OCI-LY3 (cell line): ENCODE data around the gene UNC80.

ENCODE experiments used
- H2AFZ ChIP-seq: fragments of 200-600, 300-600 bp; shearing (Covaris generic); 2 replicates; pipeline ENCODE4 v1.6.0; 2014; ENCODE audit warnings: antibody characterized with exemption, low read depth, low read length
- H3K27ac ChIP-seq: fragments of 200-600, 300-600 bp; sonication (generic); 2 replicates; pipeline ENCODE4 v1.5.1; 2014; ENCODE audit warnings: mild to moderate bottlenecking, low read length, moderate library complexity, mixed read lengths
- H3K27me3 ChIP-seq: fragments of 200-600, 300-600 bp; sonication (generic); 2 replicates; pipeline ENCODE4 v1.6.1; 2014; ENCODE audit warnings: low read depth, low read length, mixed read lengths
- H3K36me3 ChIP-seq: fragments of 200-600, 300-600 bp; sonication (generic); replicated peaks from 2 replicates; pipeline ENCODE3; 2014; ENCODE audit warnings: low read depth, low read length, mixed read lengths
- H3K4me1 ChIP-seq: fragments of 300-600, 200-600 bp; sonication (generic); 2 replicates; pipeline ENCODE4 v1.6.1; 2014; ENCODE audit warnings: low read length, mixed read lengths
- H3K4me2 ChIP-seq: fragments of 200-600, 300-600 bp; sonication (generic); 2 replicates; pipeline ENCODE4 v1.6.1; 2014; ENCODE audit warnings: low read length, mixed read lengths
- H3K4me3 ChIP-seq: fragments of 300-600, 200-600 bp; sonication (generic); 2 replicates; pipeline ENCODE4 v1.5.1; 2014; ENCODE audit warnings: antibody characterized with exemption, mild to moderate bottlenecking, low read length, moderate library complexity
- H3K79me2 ChIP-seq: fragments of 300-600, 200-600 bp; shearing (Covaris generic); 2 replicates; pipeline ENCODE4 v1.6.1; 2014; ENCODE audit warnings: mild to moderate bottlenecking, low read length, mixed read lengths
- H3K9ac ChIP-seq: fragments of 300-600, 200-600 bp; shearing (Covaris generic); 2 replicates; pipeline ENCODE4 v1.6.0; 2014; ENCODE audit warnings: mild to moderate bottlenecking, low read length, moderate library complexity
- H3K9me3 ChIP-seq: fragments of 200-600, 300-600 bp; shearing (Covaris generic); 2 replicates; pipeline ENCODE4 v1.6.1; 2014; ENCODE audit warnings: low read length, mixed read lengths; ENCODE audit not compliant: insufficient read depth
- H4K20me1 ChIP-seq: fragments of 200-600, 300-600 bp; sonication (generic); 2 replicates; pipeline ENCODE4 v1.6.1; 2016; ENCODE audit warnings: low read length, mixed read lengths; ENCODE audit not compliant: insufficient read depth
- CTCF ChIP-seq: fragments of 200-600, 300-600 bp; sonication (generic); IDR thresholded peaks from 2 replicates; pipeline ENCODE4 v1.5.1; 2014; ENCODE audit warnings: antibody characterized with exemption, low read length, low read depth
- EZH2phosphoT487 ChIP-seq: fragments of 200-600 bp; shearing (Covaris generic); IDR thresholded peaks from 2 replicates; pipeline ENCODE4 v1.6.1; 2018; ENCODE audit warnings: antibody characterized with exemption, mixed run types, low read depth

UNC80 gene

GRCh38 chr2:209911486-209911885, 139.9 kb downstream of the UNC80 start:
- Histone ChIP-seq H3K9ac (no peak overlapping the region), H3K4me2 (no peak overlapping the region), H4K20me1 (no peaks in the 10 kb centered on the region), H3K27ac (no peak overlapping the region), H3K27me3 (no peaks in the 10 kb centered on the region), H3K4me1 (no peaks in the 10 kb centered on the region), H3K9me3 (no peaks in the 10 kb centered on the region), H3K4me3 (no peak overlapping the region), H3K79me2 (no peaks in the 10 kb centered on the region), H2AFZ (no peak overlapping the region), H3K36me3 (no peaks in the 10 kb centered on the region)
- no peak for TF ChIP-seq CTCF
- TF ChIP-seq EZH2phosphoT487, result no peak

DNA sequence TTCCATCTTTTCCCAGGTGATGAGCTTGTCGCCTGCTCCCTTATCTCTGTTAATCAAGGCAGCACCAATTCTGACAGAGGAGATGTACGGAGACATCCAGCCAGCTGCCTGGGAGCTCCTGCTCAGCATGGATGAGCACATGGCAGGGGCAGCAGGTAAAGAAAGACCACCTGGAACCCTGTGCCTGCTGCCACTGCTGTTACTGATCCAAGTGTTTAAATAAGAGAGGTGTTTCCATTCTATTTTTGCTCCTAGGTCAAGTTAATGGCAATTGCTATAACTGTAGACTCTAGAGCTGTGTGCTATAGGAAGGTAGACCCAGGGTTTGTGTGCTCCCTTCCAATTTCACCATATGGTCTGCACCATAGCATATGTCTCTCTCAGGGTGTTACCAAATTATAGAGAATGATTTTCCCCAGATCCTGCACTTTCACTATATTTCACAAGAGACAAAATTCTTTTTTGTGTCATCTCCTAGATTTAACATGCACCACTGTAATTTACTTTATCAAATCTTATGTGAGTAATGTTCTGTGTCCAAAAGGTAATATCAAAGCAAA, 142.2 kb downstream of the UNC80 start:
- no peaks in the 10 kb centered on the region for H3K27me3 ChIP-seq
- TF ChIP-seq CTCF, result no peak
- no peak for TF ChIP-seq EZH2phosphoT487
- no peaks in the 10 kb centered on the region for H3K4me1 ChIP-seq
- no peaks in the 10 kb centered on the region for H3K9me3 ChIP-seq
- H3K36me3 ChIP-seq, result no peaks in the 10 kb centered on the region
- H3K27ac ChIP-seq, result no peak overlapping the region
- no peaks in the 10 kb centered on the region for H4K20me1 ChIP-seq
- H3K9ac ChIP-seq, result no peak overlapping the region
- no peak overlapping the region for H3K4me2 ChIP-seq
- no peaks in the 10 kb centered on the region for H3K79me2 ChIP-seq
- no peak overlapping the region for H3K4me3 ChIP-seq
- no peak overlapping the region for H2AFZ ChIP-seq

GRCh38 chr2:209917154-209917771, 145.6 kb downstream of the UNC80 start:
- no peaks in the 10 kb centered on the region for H3K9me3 ChIP-seq
- H3K36me3 ChIP-seq, result no peaks in the 10 kb centered on the region
- H2AFZ ChIP-seq, result no peak overlapping the region
- no peaks in the 10 kb centered on the region for H3K79me2 ChIP-seq
- peaks cover 7% of the 10 kb centered on the region; the same call in 1 of the 2 replicates for H3K27me3 ChIP-seq
- H4K20me1 ChIP-seq, result no peaks in the 10 kb centered on the region
- H3K4me1 ChIP-seq, result no peaks in the 10 kb centered on the region
- no peak for TF ChIP-seq CTCF
- TF ChIP-seq EZH2phosphoT487, result no peak
- no peak overlapping the region for H3K27ac ChIP-seq
- no peak overlapping the region for H3K4me2 ChIP-seq
- H3K4me3 ChIP-seq, result no peak overlapping the region
- no peak overlapping the region for H3K9ac ChIP-seq

GRCh38 chr2:209918251-209918650, 146.6 kb downstream of the UNC80 start:
- Histone ChIP-seq H2AFZ (no peak overlapping the region), H3K27me3 (peaks cover 12% of the 10 kb centered on the region; the same call in 1 of the 2 replicates), H3K27ac (no peak overlapping the region), H3K9ac (no peak overlapping the region), H3K4me3 (no peak overlapping the region), H4K20me1 (no peaks in the 10 kb centered on the region), H3K36me3 (no peaks in the 10 kb centered on the region), H3K79me2 (no peaks in the 10 kb centered on the region), H3K9me3 (no peaks in the 10 kb centered on the region), H3K4me2 (no peak overlapping the region), H3K4me1 (no peaks in the 10 kb centered on the region)
- TF ChIP-seq EZH2phosphoT487, result no peak
- no peak for TF ChIP-seq CTCF
